KMS-11 (cell line): ENCODE measurements around the gene PRSS50.
"Not testable (repeated sequence)": the region's sequence is repeated elsewhere in the genome, so short reads cannot be mapped to it uniquely, and the experiment has no call there.

Source experiments
- H2AFZ ChIP-seq: fragments of 200-600 bp; sonication (generic); 2 replicates; pipeline ENCODE4 v1.6.1; 2016; ENCODE audit warnings: antibody characterized with exemption, mixed run types, low read depth
- H3K27ac ChIP-seq: fragments of 200-600 bp; sonication (generic); 2 replicates; pipeline ENCODE4 v1.6.1; 2016; ENCODE audit warnings: mild to moderate bottlenecking, mixed run types
- H3K27me3 ChIP-seq: fragments of 200-600 bp; sonication (generic); 2 replicates; pipeline ENCODE4 v1.6.1; 2017; ENCODE audit warnings: mild to moderate bottlenecking, low read depth, mixed run types, moderate library complexity; ENCODE audit not compliant: insufficient read depth
- H3K36me3 ChIP-seq: fragments of 200-600 bp; sonication (generic); 2 replicates; pipeline ENCODE4 v1.6.1; 2017; ENCODE audit warnings: mild to moderate bottlenecking, mixed run types; ENCODE audit not compliant: insufficient read depth
- H3K4me1 ChIP-seq: fragments of 200-600 bp; sonication (generic); 2 replicates; pipeline ENCODE4 v1.6.1; 2016; ENCODE audit warnings: mild to moderate bottlenecking, low read depth, mixed run types; ENCODE audit not compliant: poor library complexity, severe bottlenecking
- H3K4me2 ChIP-seq: fragments of 200-600 bp; sonication (generic); 2 replicates; pipeline ENCODE4 v1.7.0; 2016; ENCODE audit warnings: mild to moderate bottlenecking, mixed run types
- H3K4me3 ChIP-seq: fragments of 200-600 bp; sonication (generic); IDR thresholded peaks from 2 replicates; pipeline ENCODE4 v1.6.1; 2017; ENCODE audit warnings: low read depth, low read length, mixed read lengths; ENCODE audit not compliant: insufficient read depth
- H3K79me2 ChIP-seq: fragments of 200-600 bp; sonication (generic); 2 replicates; pipeline ENCODE4 v1.6.1; 2016; ENCODE audit warnings: low read depth, mixed run types; ENCODE audit not compliant: insufficient read depth
- H3K9ac ChIP-seq: fragments of 200-600 bp; sonication (generic); 2 replicates; pipeline ENCODE4 v1.6.1; 2016; ENCODE audit warnings: mild to moderate bottlenecking, mixed run types
- H4K20me1 ChIP-seq: fragments of 200-600 bp; sonication (generic); 2 replicates; pipeline ENCODE4 v1.6.1; 2016; ENCODE audit warnings: mild to moderate bottlenecking, mixed run types; ENCODE audit not compliant: insufficient read depth
- CTCF ChIP-seq: fragments of 200-600 bp; sonication (generic); conservative IDR thresholded peaks from 2 replicates; pipeline ENCODE4 v1.6.1; 2017; ENCODE audit warnings: low read depth, mild to moderate bottlenecking, antibody characterized with exemption, low read length, moderate library complexity, mixed read lengths

Gene PRSS50

GRCh38 chr3:46705022-46705530, 12.6 kb downstream of the PRSS50 start:
- Histone ChIP-seq H3K4me3 (no peak overlapping the region), H3K4me2 (no peak overlapping the region), H3K4me1 (no peaks in the 10 kb centered on the region), H4K20me1 (no peaks in the 10 kb centered on the region), H3K36me3 (no peaks in the 10 kb centered on the region), H3K27me3 (no peaks in the 10 kb centered on the region), H3K9ac (no peak overlapping the region), H3K79me2 (no peaks in the 10 kb centered on the region), H3K27ac (no peak overlapping the region), H2AFZ (no peak overlapping the region)
- TF ChIP-seq CTCF: peak; percentile 89

GRCh38 chr3:46704346-46704745, 13.3 kb downstream of the PRSS50 start:
- not testable (repeated sequence) for H3K27ac ChIP-seq, H3K79me2 ChIP-seq, H3K4me2 ChIP-seq, H3K27me3 ChIP-seq, H3K4me1 ChIP-seq, H3K36me3 ChIP-seq, H3K4me3 ChIP-seq, H3K9ac ChIP-seq, H4K20me1 ChIP-seq, H2AFZ ChIP-seq

GRCh38 chr3:46703013-46703520, 14.6 kb downstream of the PRSS50 start:
- H2AFZ ChIP-seq: no peak overlapping the region
- no peaks in the 10 kb centered on the region for H4K20me1 ChIP-seq
- H3K27me3 ChIP-seq: no peaks in the 10 kb centered on the region
- no peak overlapping the region for H3K9ac ChIP-seq
- H3K4me1 ChIP-seq: no peaks in the 10 kb centered on the region
- no peak overlapping the region for H3K27ac ChIP-seq
- no peaks in the 10 kb centered on the region for H3K79me2 ChIP-seq
- H3K4me2 ChIP-seq: no peak overlapping the region
- H3K4me3 ChIP-seq: no peak overlapping the region
- H3K36me3 ChIP-seq: no peaks in the 10 kb centered on the region
- no peak for TF ChIP-seq CTCF

GRCh38 chr3:46702246-46703012, 15.2 kb downstream of the PRSS50 start:
- Histone ChIP-seq H3K27ac (no peak overlapping the region), H2AFZ (no peak overlapping the region), H3K36me3 (no peaks in the 10 kb centered on the region), H3K4me3 (no peak overlapping the region), H3K9ac (no peak overlapping the region), H3K27me3 (no peaks in the 10 kb centered on the region), H3K4me1 (no peaks in the 10 kb centered on the region), H4K20me1 (no peaks in the 10 kb centered on the region), H3K4me2 (no peak overlapping the region), H3K79me2 (no peaks in the 10 kb centered on the region)
- TF ChIP-seq CTCF: no peak

- no peaks in the 10 kb centered on the region for H3K79me2 ChIP-seq
- H3K9ac ChIP-seq: no peak within 1 kb of the TSS
- no peaks in the 10 kb centered on the region for H3K27me3 ChIP-seq
- no peak within 1 kb of the TSS for H3K4me2 ChIP-seq
- H2AFZ ChIP-seq: no peak within 1 kb of the TSS
- H3K4me1 ChIP-seq: no peaks in the 10 kb centered on the region
- H3K4me3 ChIP-seq: no peak within 1 kb of the TSS
- no peaks in the 10 kb centered on the region for H3K36me3 ChIP-seq
- no peak within 1 kb of the TSS for H3K27ac ChIP-seq
- no peak for TF ChIP-seq CTCF
- H4K20me1 ChIP-seq: no peaks in the 10 kb centered on the region
These were observed 16.3 kb downstream of the PRSS50 start, which contains the start of gene TMIE for GRCh38 chr3:46701181-46701939. TMIE (plus strand) TSS chr3:46701392; CDS start chr3:46701488, 96 bp downstream.
